T-helper 1 cell treated with Interleukin-12 subunit alpha and Interleukin-12 subunit beta and Interleukin-4 antibody, amounts not matched to agents 30 ng/mL and 1 ng/mL, for 36 hours (primary cell): ENCODE data around the gene GDPD5. TPM values are rescaled to one million over a fixed set of nuclear protein-coding genes. Genes with fewer than 3 reads are reported as not detected.

Source experiments
- intact Hi-C: fragments of 100-400 bp; cut with micrococcal nuclease; formaldehyde crosslinking; loops from one replicate; pipeline ENCODE4 v1.15.1; 2024
- total RNA-seq: library from RNA; stranded (reverse); gene quantifications from 2 replicates; pipeline ENCODE4 v1.2.3, GENCODE V29; 2022

The GDPD5 gene
- total RNA-seq, 1 donor from 2014 or later = 23.7 TPM

DNA sequence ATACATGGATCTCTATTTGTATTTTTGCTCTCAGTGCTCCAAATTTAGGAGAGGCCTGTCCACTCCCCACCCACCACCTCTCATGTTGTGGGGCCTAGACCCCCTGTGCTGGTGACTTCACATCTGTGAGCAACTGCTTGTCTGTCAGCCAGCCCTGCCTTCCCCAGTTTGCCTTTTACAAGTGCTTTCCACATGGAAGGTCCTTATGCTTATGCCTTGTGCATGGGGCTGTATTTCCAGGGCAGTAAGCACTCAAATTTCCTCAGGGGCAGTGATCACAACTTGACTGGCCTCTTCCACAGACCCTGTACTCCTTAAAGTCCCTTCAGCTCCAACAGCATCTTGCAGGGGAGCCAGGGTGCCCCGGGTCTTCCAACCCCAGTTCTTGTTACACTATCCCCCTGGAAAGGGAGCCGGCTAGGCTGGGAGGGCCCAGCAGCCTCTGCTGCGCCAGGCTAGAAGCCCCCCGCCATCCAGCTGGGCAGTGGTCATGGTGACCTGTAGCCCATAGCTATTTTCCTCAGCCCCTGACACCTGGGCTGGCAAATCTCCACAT, 29.9 kb downstream of the GDPD5 start:
- intact Hi-C loops = no loop called here

GRCh38 chr11:75493626-75494025, 32.1 kb downstream of the GDPD5 start:
- intact Hi-C loops = loop anchor here (2.0 kb wide), 1 partner anchor 31 kb away; the partner anchor contains the start of gene GDPD5

DNA sequence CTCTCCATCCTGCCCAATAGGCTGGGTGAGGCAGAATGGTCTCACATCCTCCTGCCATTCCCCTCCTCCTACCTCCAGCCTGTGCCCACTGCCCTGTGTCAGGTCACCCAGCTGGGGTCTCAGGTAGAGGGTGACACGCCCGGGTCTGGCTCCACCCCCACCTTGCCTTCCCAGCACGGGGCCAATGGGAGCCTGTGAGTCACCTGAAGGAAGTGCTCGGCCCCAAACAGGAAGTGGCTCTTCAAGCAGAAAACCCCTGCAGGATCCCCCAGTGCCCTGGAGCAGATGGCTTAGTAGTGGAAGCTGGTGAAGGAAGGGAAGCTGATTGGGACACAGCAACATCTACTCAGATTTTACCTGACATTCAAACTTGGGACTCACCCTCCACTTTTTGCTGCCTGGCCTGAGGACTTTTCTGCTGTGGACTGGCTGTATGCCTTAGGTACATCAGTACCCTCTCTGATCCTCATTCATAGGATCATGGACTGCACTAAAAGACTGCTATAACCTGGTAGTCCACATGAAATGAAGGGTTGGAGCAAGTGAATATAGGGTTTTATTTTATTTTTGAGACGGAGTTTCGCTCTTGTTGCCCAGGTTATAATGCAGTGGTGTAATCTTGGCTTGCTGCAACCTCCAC, 33.4 kb downstream of the GDPD5 start:
- intact Hi-C loops = loop anchor here (2.0 kb wide), 1 partner anchor 32 kb away; the partner anchor contains the start of gene GDPD5

DNA sequence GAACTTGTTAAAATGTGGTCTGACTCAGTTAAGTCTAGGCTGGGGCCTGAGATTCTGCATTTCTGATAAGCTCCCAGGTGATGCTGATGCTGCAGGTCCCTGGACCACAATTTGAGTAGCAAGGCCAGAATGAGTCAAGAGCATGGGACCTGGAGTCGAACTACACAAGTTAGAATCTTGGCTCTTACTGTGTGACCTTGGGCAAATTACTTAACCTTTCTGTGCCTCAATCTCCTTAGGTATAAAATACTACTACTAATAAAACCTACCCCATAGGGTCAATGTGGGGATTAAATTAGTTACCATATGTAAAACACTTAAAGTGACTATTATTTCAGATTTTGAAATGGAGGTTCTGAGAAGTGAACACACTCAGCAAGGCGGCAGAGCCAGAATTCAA, 34.3 kb downstream of the GDPD5 start:
- intact Hi-C loops = no loop called here

- intact Hi-C loops = no loop called here
Observed at GRCh38 chr11:75490221-75491181, 35.2 kb downstream of the GDPD5 start.

- intact Hi-C loops = no loop called here
Observed at GRCh38 chr11:75487365-75487764, 38.4 kb downstream of the GDPD5 start.

- intact Hi-C loops = no loop called here
Observed at GRCh38 chr11:75485742-75486141, 40.0 kb downstream of the GDPD5 start.

- intact Hi-C loops = no loop called here
Observed at GRCh38 chr11:75482931-75483469, 42.7 kb downstream of the GDPD5 start.

- intact Hi-C loops = no loop called here
Observed at GRCh38 chr11:75481922-75482606, 43.7 kb downstream of the GDPD5 start.

- intact Hi-C loops = no loop called here
Observed at GRCh38 chr11:75481223-75481921, 44.4 kb downstream of the GDPD5 start.

GRCh38 chr11:75480185-75481175, 45.3 kb downstream of the GDPD5 start:
- intact Hi-C loops = no loop called here

GRCh38 chr11:75479597-75480145, 46.1 kb downstream of the GDPD5 start:
- intact Hi-C loops = no loop called here

GRCh38 chr11:75478783-75479596, 46.8 kb downstream of the GDPD5 start:
- intact Hi-C loops = no loop called here

- intact Hi-C loops = no loop called here
Observed at GRCh38 chr11:75477614-75477935, 48.2 kb downstream of the GDPD5 start.

DNA sequence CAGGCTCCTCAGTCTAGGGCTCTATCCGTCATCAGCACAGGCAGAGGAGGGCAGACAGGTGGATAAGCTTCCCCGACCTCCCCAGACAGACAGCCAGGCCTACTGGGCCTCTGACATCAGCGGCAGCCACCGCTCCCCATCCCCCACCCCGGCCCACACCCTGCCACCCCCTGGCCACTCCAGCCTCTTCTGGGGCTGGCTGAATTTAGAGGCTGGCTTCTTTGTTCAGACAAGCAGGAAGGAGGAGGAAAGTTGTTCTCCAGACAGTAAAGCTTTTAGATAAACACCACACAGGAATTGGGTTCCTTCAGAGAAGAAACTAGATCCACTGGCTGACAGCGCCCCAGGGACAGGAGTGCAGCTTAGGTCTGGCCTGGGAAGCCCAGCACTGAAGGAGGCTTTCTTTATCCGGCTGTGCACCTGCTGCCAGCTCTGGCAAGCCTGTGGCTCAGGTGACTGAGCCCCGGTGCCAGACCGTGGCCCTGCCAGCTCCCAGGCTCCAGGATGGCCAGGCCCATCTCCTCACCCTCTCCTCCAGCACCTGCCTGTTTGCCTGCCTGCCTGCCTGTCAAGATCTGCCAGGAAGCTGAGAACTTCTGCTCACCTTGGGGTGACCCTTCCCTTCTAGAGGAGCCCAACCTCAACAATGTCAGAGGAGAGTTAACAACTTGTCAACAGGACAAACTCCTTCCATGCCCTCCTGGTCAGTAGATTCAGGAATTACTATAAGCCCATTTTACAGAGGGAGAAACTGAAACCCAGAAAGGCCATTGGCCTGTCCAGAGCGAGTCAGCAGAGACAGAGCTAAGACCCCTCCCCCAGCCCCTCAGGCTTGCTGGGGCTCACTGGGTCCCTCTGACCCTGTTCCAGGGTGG, 48.8 kb downstream of the GDPD5 start:
- intact Hi-C loops = no loop called here

DNA sequence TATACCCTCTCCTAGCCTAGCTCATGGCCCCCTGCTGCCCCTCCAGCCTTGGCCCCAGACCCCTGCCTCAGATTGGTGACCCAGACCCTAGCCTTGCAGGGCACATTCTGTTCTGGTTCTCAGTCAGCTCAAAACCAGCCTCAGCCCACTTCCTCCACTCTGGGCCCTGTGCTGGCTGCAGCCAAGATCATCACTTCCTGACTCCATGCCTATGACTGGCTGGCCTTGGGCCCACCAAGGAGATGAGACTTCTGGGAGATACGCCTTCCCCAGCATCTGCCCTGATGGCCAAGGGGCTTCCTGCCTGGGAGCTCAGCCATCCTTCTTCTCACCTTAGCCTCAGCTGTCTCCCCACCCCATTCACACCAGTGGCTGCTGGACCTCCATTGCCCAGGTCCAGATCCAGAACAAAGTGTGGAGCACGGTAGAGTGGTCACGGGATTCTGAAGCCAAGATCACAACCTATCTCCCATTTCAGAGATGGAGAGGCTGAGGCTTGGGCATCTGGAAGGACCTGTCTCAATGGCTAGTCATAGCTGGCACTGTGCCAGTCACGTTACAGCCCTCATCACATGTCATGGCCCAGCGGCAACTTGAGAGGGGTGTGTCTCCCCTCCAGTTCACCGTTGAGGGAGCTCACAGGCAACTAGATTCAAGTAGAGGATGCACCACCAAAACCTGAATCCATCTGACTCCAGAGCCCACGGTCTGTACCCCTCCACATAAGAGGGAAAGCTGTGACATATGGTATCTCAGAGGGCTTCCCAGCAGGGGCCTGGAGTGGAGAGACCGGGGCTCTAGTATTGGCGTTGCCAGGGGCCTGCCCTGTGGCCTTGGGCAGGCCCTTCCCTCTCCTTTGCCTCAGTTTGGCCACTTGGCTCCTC, 49.7 kb downstream of the GDPD5 start:
- intact Hi-C loops = loop anchor here (1.0 kb wide), 3 partner anchors 46 to 56 kb away; partner anchors contain the start of gene GDPD5
